Type B pancreatic cell (in vitro differentiated cells): Measurements from ENCODE around the gene XPNPEP2. TPM values are rescaled to one million over a fixed set of nuclear protein-coding genes. Genes with fewer than 3 reads are reported as not detected.

Experiments used
- DNase-seq: peaks from one replicate; pipeline ENCODE4 v3.0.0; 2021; ENCODE audit warnings: mixed read lengths; ENCODE audit not compliant: unreplicated experiment; ENCODE audit errors: extremely low spot score
- H3K27ac Mint-ChIP-seq: 2 replicates; pipeline ENCODE4 v1.8.0; 2021; ENCODE audit warnings: mild to moderate bottlenecking, mixed read lengths
- H3K27me3 Mint-ChIP-seq: 2 replicates; pipeline ENCODE4 v1.8.0; 2021; ENCODE audit warnings: mixed read lengths
- H3K36me3 Mint-ChIP-seq: 2 replicates; pipeline ENCODE4 v1.8.0; 2021; ENCODE audit warnings: mixed read lengths
- H3K4me1 Mint-ChIP-seq: one replicate; pipeline ENCODE4 v1.8.0; 2021; ENCODE audit warnings: mixed read lengths; ENCODE audit not compliant: unreplicated experiment
- H3K4me3 Mint-ChIP-seq: 2 replicates; pipeline ENCODE4 v1.8.0; 2021; ENCODE audit warnings: mild to moderate bottlenecking, mixed read lengths
- H3K9me3 Mint-ChIP-seq: 2 replicates; pipeline ENCODE4 v1.8.0; 2021; ENCODE audit warnings: mixed read lengths
- total RNA-seq: library from RNA; stranded (reverse); gene quantifications from 2 replicates; pipeline ENCODE4 v1.2.1, GENCODE V29; 2021; ENCODE audit warnings: low replicate concordance
- TF ChIP-seq, protein P1 (sequence below): fragments of 200-600 bp; sonication (generic); conservative IDR thresholded peaks from 2 replicates; pipeline ENCODE4 v1.5.0; 2021; ENCODE audit warnings: antibody characterized with exemption, mild to moderate bottlenecking

The XPNPEP2 gene
- total RNA-seq, 1 donor from 2014 or later, result 1.2 TPM

GRCh38 chrX:129802863-129803262 is 64.1 kb downstream of the XPNPEP2 start:
- H3K9me3 Mint-ChIP-seq, result no peaks in the 10 kb centered on the region
- H3K36me3 Mint-ChIP-seq, result peaks cover 3% of the 10 kb centered on the region
- peaks cover 9% of the 10 kb centered on the region for H3K4me1 Mint-ChIP-seq
- no peak overlapping the region for H3K27ac Mint-ChIP-seq
- no peak overlapping the region for H3K4me3 Mint-ChIP-seq
- no peak for DNase-seq
- H3K27me3 Mint-ChIP-seq, result no peaks in the 10 kb centered on the region
- TF ChIP-seq, protein P1, sequence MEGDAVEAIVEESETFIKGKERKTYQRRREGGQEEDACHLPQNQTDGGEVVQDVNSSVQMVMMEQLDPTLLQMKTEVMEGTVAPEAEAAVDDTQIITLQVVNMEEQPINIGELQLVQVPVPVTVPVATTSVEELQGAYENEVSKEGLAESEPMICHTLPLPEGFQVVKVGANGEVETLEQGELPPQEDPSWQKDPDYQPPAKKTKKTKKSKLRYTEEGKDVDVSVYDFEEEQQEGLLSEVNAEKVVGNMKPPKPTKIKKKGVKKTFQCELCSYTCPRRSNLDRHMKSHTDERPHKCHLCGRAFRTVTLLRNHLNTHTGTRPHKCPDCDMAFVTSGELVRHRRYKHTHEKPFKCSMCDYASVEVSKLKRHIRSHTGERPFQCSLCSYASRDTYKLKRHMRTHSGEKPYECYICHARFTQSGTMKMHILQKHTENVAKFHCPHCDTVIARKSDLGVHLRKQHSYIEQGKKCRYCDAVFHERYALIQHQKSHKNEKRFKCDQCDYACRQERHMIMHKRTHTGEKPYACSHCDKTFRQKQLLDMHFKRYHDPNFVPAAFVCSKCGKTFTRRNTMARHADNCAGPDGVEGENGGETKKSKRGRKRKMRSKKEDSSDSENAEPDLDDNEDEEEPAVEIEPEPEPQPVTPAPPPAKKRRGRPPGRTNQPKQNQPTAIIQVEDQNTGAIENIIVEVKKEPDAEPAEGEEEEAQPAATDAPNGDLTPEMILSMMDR, result no peak

DNA sequence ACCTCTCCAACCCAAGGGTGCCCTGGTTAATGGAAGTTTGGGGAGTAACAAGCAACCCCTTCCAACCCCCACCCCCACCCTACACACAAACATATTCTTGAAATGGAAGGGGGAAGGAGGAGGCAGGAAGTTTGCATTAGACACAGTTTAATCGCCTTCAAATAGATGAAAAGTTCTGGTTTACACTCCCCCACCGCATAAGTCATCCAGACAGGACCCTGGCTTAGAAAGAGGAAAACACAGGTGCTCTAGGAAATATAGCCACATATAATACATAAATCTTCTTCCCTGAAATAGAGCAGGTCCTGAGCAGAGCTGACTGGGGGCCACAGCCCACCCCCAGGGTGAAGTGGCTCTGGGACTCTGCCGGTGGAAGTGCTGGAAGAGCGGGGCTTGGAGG is 66.0 kb downstream of the XPNPEP2 start:
- peaks cover 5% of the 10 kb centered on the region for H3K9me3 Mint-ChIP-seq
- TF ChIP-seq, protein P1, result no peak
- H3K4me1 Mint-ChIP-seq, result peaks cover 9% of the 10 kb centered on the region
- no peak overlapping the region for H3K27ac Mint-ChIP-seq
- H3K36me3 Mint-ChIP-seq, result peaks cover 15% of the 10 kb centered on the region
- no peak for DNase-seq
- H3K27me3 Mint-ChIP-seq, result no peaks in the 10 kb centered on the region
- H3K4me3 Mint-ChIP-seq, result no peak overlapping the region

DNA sequence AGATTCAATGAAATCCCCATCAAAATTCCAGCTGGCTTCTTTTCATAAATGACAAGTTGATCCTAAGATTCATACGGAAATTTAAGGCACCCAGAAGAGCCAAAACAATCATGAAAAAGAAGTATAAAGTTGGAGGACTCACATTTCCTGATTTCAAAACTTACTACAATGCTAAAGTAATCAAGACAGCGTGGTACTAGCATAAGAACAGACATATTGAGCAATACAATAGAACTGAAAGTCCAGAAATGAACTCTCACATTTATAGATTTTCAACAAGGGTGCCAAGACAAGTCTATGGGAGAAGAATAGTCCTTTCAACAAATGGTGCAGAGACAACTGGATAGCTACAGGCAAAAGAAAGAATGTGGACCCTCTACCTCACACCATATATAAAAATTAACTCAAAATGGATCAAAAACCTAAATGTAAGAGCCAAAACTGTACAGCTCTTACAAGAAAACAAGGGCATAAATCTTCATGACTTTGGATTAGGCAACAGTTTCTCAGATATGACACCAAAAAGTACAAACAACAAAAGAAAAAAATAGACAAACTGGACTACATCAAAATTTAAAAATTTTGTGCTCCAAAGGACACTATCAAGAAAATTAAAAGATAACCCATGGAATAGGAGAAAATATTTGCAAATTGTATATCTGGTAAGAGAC is 69.5 kb downstream of the XPNPEP2 start:
- no peak for DNase-seq
- TF ChIP-seq, protein P1, result no peak
- Mint-ChIP-seq H3K4me1 (peaks cover 5% of the 10 kb centered on the region), H3K27me3 (no peaks in the 10 kb centered on the region), H3K36me3 (peaks cover 28% of the 10 kb centered on the region), H3K27ac (no peak overlapping the region), H3K4me3 (no peak overlapping the region), H3K9me3 (peaks cover 5% of the 10 kb centered on the region)

DNA sequence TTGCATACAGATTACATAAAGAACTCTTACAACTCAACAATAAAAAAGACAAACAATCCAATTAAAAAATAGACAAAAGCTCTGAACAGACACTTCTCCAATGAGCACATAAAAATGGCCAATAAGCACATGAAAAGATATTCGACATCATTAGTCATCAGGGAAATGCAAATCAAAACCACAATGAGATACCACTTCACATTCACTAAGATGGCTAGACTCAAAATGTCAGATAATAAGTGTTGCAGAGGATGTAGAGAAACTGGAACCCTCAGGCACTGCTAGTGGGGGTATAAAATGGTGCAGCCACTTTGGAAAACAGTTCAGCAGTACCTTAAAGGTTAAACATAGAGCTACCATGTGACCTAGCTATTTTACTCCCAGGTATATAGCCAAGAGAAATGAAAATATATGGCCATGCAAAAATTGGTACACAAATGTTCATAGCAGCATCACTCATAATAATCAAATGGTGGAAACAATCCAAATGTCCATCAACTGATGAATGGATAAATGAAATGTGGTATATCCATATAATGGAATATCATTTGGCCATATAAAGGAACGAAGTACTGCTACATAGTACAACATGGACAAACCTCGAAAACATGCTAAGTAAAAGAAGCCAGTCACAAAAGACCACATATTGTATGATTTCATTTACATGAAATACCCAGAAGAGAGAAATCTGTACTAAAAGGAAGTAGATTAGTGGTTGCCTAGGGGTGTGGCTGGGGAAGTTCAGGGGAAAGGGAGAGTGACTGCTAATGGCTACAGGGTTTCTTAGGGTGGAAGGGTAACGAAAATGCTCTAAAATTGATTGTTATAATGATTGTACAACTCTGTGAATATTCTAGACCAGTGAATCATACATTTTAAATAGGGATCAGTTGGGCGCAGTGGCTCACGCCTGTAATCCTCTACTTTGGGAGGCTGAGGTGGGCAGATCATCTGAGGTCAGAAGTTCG is 70.3 kb downstream of the XPNPEP2 start:
- H3K27me3 Mint-ChIP-seq, result no peaks in the 10 kb centered on the region
- no peaks in the 10 kb centered on the region for H3K4me1 Mint-ChIP-seq

DNA sequence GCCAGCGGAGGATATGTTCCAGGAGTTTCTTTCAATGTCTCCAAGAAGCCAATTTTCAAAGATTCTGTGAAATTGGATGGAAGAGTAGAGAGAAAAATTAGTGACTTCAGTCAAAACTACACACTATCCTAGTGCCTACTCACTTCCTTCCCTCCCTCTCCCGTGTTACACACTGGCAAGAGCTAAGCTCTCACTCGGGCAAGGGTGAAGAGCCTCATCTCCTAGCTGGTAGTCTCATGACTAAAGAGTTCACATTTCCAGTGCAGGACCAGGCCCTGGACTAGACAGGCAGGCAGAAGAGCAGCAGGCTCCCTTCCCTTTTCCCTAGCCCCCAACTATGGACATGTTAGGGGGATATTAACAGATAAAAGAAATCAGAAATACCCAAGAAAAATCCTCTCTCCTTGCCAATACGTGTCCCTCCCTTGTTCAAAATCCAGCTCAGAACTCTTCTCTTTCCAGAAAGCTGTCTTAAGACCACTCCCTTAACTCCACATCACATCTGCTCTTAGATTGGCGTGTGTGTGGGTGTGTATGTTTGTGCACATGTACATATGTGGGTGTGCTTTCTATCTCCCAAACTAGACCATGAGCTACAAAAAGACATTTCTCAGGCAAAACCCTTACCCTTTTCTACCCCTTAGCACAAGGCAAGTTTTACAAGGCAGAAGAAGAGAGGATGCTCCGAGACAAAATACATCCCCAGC is 75.0 kb downstream of the XPNPEP2 start:
- TF ChIP-seq, protein P1, result no peak
- no peak overlapping the region for H3K27ac Mint-ChIP-seq
- H3K27me3 Mint-ChIP-seq, result no peaks in the 10 kb centered on the region
- H3K36me3 Mint-ChIP-seq, result peaks cover 28% of the 10 kb centered on the region
- DNase-seq, result no peak
- no peaks in the 10 kb centered on the region for H3K4me1 Mint-ChIP-seq
- peaks cover 5% of the 10 kb centered on the region for H3K9me3 Mint-ChIP-seq
- H3K4me3 Mint-ChIP-seq, result no peak overlapping the region

More for the DNA sequence above, 70.3 kb downstream of the XPNPEP2 start:
- no peak for DNase-seq
- TF ChIP-seq, protein P1, result no peak
- no peak overlapping the region for H3K4me3 Mint-ChIP-seq
- peaks cover 26% of the 10 kb centered on the region for H3K36me3 Mint-ChIP-seq
- no peak overlapping the region for H3K27ac Mint-ChIP-seq
- H3K9me3 Mint-ChIP-seq, result peaks cover 5% of the 10 kb centered on the region
